DND-41 (cell line): ENCODE data around the gene GAB1.

ENCODE experiments used
- ATAC-seq: fragments of 200-7000 bp; cut with Tn5 transposase; 3 replicates; pipeline ENCODE4 v1.9.1; 2021; ENCODE audit warnings: low read depth; ENCODE audit not compliant: insufficient read depth
- DNase-seq: peaks from one replicate; pipeline ENCODE4 v3.0.0-alpha.2; 2020
- H2AFZ ChIP-seq: 2 replicates; pipeline ENCODE4 v1.6.0; 2012; ENCODE audit warnings: low read depth, low read length
- H3K27ac ChIP-seq: 2 replicates; pipeline ENCODE4 v1.5.1; 2012; ENCODE audit warnings: low read length, inconsistent platforms
- H3K27me3 ChIP-seq: fragments of 200-600 bp; sonication (generic); 2 replicates; pipeline ENCODE4 v1.6.0; 2012; ENCODE audit warnings: low read length, mild to moderate bottlenecking, inconsistent platforms; ENCODE audit not compliant: insufficient read depth, poor library complexity
- H3K36me3 ChIP-seq: 2 replicates; pipeline ENCODE4 v1.5.1; 2012; ENCODE audit warnings: low read length, inconsistent platforms; ENCODE audit not compliant: insufficient read depth
- H3K4me1 ChIP-seq: 2 replicates; pipeline ENCODE4 v1.5.1; 2012; ENCODE audit warnings: mild to moderate bottlenecking, low read length; ENCODE audit not compliant: insufficient read depth
- H3K4me2 ChIP-seq: 2 replicates; pipeline ENCODE4 v1.6.0; 2012; ENCODE audit warnings: mild to moderate bottlenecking, moderate library complexity, low read length, inconsistent platforms; ENCODE audit not compliant: insufficient read depth
- H3K4me3 ChIP-seq, 2 experiments: fragments of 200-600 bp in 1 of 2; shearing (Covaris generic) in 1 of 2; 2 replicates each; pipeline ENCODE4 v1.5.1; 2012 to 2016; ENCODE audit warnings: inconsistent platforms in 2 of 2, low read length in 2 of 2, mild to moderate bottlenecking in 2 of 2, low read depth in 1 of 2, moderate library complexity in 1 of 2
- H3K79me2 ChIP-seq: 2 replicates; pipeline ENCODE4 v1.6.0; 2012; ENCODE audit warnings: low read length, inconsistent platforms; ENCODE audit not compliant: insufficient read depth
- H3K9ac ChIP-seq: 2 replicates; pipeline ENCODE4 v1.6.0; 2012; ENCODE audit warnings: low read depth, mild to moderate bottlenecking, inconsistent platforms, low read length, moderate library complexity
- H3K9me3 ChIP-seq: 2 replicates; pipeline ENCODE4 v1.5.1; 2012; ENCODE audit warnings: low read length, moderate library complexity, mild to moderate bottlenecking, inconsistent platforms; ENCODE audit not compliant: insufficient read depth, severe bottlenecking
- H4K20me1 ChIP-seq: 2 replicates; pipeline ENCODE4 v1.6.0; 2012; ENCODE audit warnings: low read length; ENCODE audit not compliant: insufficient read depth
- EZH2 ChIP-seq: IDR thresholded peaks from 3 replicates; pipeline ENCODE4 v1.6.1; 2012; ENCODE audit warnings: borderline replicate concordance, low read depth, mild to moderate bottlenecking, moderate library complexity, low read length, inconsistent platforms; ENCODE audit not compliant: severe bottlenecking
- TF ChIP-seq, protein P1 (sequence below): IDR thresholded peaks from 2 replicates; pipeline ENCODE4 v1.5.1; 2012; ENCODE audit warnings: borderline replicate concordance, low read length, moderate library complexity, mild to moderate bottlenecking; ENCODE audit not compliant: poor library complexity, severe bottlenecking; ENCODE audit errors: extremely low read depth

The GAB1 gene

GRCh38 chr4:143294710-143295275 lies 41.9 kb upstream of the GAB1 start:
- no peaks in the 10 kb centered on the region for H3K36me3 ChIP-seq
- H4K20me1 ChIP-seq, result no peaks in the 10 kb centered on the region
- no peak overlapping the region for H3K9ac ChIP-seq
- H3K27me3 ChIP-seq, result no peaks in the 10 kb centered on the region
- H3K4me2 ChIP-seq, result no peak overlapping the region
- no peak overlapping the region for H2AFZ ChIP-seq
- H3K27ac ChIP-seq, result no peak overlapping the region
- no peaks in the 10 kb centered on the region for H3K79me2 ChIP-seq
- no peaks in the 10 kb centered on the region for H3K4me1 ChIP-seq
- ATAC-seq, result no peak
- no peak for DNase-seq
- TF ChIP-seq, protein P1, sequence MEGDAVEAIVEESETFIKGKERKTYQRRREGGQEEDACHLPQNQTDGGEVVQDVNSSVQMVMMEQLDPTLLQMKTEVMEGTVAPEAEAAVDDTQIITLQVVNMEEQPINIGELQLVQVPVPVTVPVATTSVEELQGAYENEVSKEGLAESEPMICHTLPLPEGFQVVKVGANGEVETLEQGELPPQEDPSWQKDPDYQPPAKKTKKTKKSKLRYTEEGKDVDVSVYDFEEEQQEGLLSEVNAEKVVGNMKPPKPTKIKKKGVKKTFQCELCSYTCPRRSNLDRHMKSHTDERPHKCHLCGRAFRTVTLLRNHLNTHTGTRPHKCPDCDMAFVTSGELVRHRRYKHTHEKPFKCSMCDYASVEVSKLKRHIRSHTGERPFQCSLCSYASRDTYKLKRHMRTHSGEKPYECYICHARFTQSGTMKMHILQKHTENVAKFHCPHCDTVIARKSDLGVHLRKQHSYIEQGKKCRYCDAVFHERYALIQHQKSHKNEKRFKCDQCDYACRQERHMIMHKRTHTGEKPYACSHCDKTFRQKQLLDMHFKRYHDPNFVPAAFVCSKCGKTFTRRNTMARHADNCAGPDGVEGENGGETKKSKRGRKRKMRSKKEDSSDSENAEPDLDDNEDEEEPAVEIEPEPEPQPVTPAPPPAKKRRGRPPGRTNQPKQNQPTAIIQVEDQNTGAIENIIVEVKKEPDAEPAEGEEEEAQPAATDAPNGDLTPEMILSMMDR, result no peak
- no peak for TF ChIP-seq EZH2
- no peak overlapping the region for H3K4me3 ChIP-seq
- H3K9me3 ChIP-seq, result no peaks in the 10 kb centered on the region

DNA sequence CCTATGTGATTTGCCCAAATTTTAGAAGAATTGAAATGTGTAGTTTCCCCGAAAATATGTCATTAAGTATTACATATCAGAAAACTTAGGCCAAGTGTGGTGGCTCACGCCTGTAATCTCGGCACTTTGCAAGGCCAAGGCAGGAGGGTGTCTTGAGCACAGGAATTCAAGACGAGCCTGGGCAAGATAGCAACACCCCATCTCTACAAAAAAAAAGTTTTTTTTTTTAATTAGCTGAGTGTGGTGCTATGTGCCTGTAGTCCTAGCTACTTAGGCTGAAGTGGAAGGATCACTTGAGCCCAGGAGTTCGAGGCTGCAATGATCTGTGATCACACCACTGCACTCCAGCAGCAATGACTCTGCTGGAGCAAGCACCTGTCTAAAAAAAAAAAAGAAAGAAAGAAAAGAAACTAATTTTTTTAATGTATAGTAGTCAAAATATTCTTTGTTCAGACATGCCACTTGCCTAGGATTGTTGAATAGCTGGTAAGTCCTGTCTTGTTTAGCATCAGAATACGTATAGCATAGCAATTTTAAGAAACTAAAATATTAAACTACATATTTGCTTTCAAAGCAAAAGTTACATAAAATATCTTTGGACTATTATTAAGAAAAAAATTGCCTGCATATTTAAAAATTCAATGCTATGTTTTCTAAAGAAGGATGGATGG lies 40.1 kb upstream of the GAB1 start:
- DNase-seq (no peak), ATAC-seq (no peak)
- Histone ChIP-seq H3K27me3 (no peaks in the 10 kb centered on the region), H3K36me3 (no peaks in the 10 kb centered on the region), H3K9ac (no peak overlapping the region), H3K79me2 (no peaks in the 10 kb centered on the region), H4K20me1 (no peaks in the 10 kb centered on the region), H3K4me2 (no peak overlapping the region), H3K27ac (no peak overlapping the region), H3K9me3 (no peaks in the 10 kb centered on the region), H3K4me1 (no peaks in the 10 kb centered on the region), H3K4me3 (no peak overlapping the region), H2AFZ (no peak overlapping the region)
- TF ChIP-seq, protein P1, result no peak
- no peak for TF ChIP-seq EZH2

GRCh38 chr4:143300860-143301259 lies 35.8 kb upstream of the GAB1 start:
- TF ChIP-seq EZH2, result no peak
- TF ChIP-seq, protein P1, result no peak
- Histone ChIP-seq H3K4me3 (no peak overlapping the region), H3K9me3 (no peaks in the 10 kb centered on the region), H3K4me2 (no peak overlapping the region), H3K79me2 (no peaks in the 10 kb centered on the region), H3K27me3 (no peaks in the 10 kb centered on the region), H3K4me1 (no peaks in the 10 kb centered on the region), H4K20me1 (no peaks in the 10 kb centered on the region), H2AFZ (no peak overlapping the region), H3K36me3 (no peaks in the 10 kb centered on the region), H3K27ac (no peak overlapping the region), H3K9ac (no peak overlapping the region)
- ATAC-seq, result no peak
- DNase-seq, result no peak
